ENCODE results near the gene DLK1.

- TF ChIP-seq, protein P1, sequence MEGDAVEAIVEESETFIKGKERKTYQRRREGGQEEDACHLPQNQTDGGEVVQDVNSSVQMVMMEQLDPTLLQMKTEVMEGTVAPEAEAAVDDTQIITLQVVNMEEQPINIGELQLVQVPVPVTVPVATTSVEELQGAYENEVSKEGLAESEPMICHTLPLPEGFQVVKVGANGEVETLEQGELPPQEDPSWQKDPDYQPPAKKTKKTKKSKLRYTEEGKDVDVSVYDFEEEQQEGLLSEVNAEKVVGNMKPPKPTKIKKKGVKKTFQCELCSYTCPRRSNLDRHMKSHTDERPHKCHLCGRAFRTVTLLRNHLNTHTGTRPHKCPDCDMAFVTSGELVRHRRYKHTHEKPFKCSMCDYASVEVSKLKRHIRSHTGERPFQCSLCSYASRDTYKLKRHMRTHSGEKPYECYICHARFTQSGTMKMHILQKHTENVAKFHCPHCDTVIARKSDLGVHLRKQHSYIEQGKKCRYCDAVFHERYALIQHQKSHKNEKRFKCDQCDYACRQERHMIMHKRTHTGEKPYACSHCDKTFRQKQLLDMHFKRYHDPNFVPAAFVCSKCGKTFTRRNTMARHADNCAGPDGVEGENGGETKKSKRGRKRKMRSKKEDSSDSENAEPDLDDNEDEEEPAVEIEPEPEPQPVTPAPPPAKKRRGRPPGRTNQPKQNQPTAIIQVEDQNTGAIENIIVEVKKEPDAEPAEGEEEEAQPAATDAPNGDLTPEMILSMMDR (IDR thresholded peaks at IDR 0.05 in 8 of 11, conservative IDR thresholded peaks at IDR 0.05 in 3 of 11): no peak
- no peak for TF ChIP-seq POLR2A (IDR thresholded peaks at IDR 0.05)
Observed at GRCh38 chr14:100770605-100771120, 44.0 kb downstream of the DLK1 start.

Data from spleen (tissue), 7 donors.